ENCODE measurements around the gene MROH7.

- TF ChIP-seq, protein P1, sequence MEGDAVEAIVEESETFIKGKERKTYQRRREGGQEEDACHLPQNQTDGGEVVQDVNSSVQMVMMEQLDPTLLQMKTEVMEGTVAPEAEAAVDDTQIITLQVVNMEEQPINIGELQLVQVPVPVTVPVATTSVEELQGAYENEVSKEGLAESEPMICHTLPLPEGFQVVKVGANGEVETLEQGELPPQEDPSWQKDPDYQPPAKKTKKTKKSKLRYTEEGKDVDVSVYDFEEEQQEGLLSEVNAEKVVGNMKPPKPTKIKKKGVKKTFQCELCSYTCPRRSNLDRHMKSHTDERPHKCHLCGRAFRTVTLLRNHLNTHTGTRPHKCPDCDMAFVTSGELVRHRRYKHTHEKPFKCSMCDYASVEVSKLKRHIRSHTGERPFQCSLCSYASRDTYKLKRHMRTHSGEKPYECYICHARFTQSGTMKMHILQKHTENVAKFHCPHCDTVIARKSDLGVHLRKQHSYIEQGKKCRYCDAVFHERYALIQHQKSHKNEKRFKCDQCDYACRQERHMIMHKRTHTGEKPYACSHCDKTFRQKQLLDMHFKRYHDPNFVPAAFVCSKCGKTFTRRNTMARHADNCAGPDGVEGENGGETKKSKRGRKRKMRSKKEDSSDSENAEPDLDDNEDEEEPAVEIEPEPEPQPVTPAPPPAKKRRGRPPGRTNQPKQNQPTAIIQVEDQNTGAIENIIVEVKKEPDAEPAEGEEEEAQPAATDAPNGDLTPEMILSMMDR (IDR thresholded peaks at IDR 0.05), result no peak
- TF ChIP-seq TEAD4 (CRISPR knock-in tag; IDR thresholded peaks at IDR 0.05), result no peak
- TF ChIP-seq, protein P2, sequence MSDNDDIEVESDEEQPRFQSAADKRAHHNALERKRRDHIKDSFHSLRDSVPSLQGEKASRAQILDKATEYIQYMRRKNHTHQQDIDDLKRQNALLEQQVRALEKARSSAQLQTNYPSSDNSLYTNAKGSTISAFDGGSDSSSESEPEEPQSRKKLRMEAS (CRISPR knock-in tag; IDR thresholded peaks at IDR 0.05), result no peak
Observed at GRCh38 chr1:54607821-54608565, 33.6 kb upstream of the MROH7 start.

Data from WTC11 (cell line).